ENCODE data around the gene SLC35C1. TPM values are rescaled to one million over a fixed set of nuclear protein-coding genes. Genes with fewer than 3 reads are reported as not detected.

Gene SLC35C1
- total RNA-seq, 5 donors from 2014 or later (not counting 1 experiment from before 2014, with no cell fraction given) = 8.3 to 27.0 (median 23.9) TPM

GRCh38 chr11:45812581-45813548 lies 7.9 kb downstream of the SLC35C1 start:
- POLR2A ChIA-PET = no interaction called here
- Mint-ChIP-seq H3K9me3 (no peaks in the 10 kb centered on the region), H3K27ac (peak overlapping the region in 1 of 2 donors; percentile 31), H3K4me3 (no peak overlapping the region), H3K27me3 (no peaks in the 10 kb centered on the region), H3K36me3 (peaks cover 12% of the 10 kb centered on the region), H3K4me1 (peaks cover 23 to 28% (median 27%) of the 10 kb centered on the region in 3 donors)
- Histone ChIP-seq H3K4me3 (ENCODE audit: control insufficient read depth in 1 of 2, extremely low read depth in 1 of 2, low read length in 1 of 2) (no peak overlapping the region), H3K36me3 (ENCODE audit: control insufficient read depth in 2 of 2, extremely low read depth in 1 of 2, insufficient read depth in 1 of 2, low read length in 1 of 2) (peaks cover 13 to 31% of the 10 kb centered on the region in 2 donors), H3K4me1 (ENCODE audit: control insufficient read depth in 1 of 2, extremely low read depth in 1 of 2, insufficient read depth in 2 of 2, low read length in 2 of 2) (peaks cover 0 to 25% of the 10 kb centered on the region in 2 experiments), H3K27ac (ENCODE audit: low read length) (no peak overlapping the region), H3K27me3 (replicated peaks in 1 of 2; ENCODE audit: control insufficient read depth in 2 of 2, extremely low read depth in 1 of 2, insufficient read depth in 2 of 2, low read length in 1 of 2) (no peaks in the 10 kb centered on the region), H3K9me3 (no peaks in the 10 kb centered on the region)
- 70% methylated on average over 2 of the region's 7 CpGs for WGBS (ENCODE audit: insufficient coverage)
- DNase-seq (no peak), ATAC-seq (replicated peaks in 1 of 4) (no peak)
- CTCF ChIA-PET = interaction anchor here (0.6 to 0.7 kb wide), 2 partner anchors 150 to 154 kb away, joined by 3 to 6 read pairs; no protein-coding TSS in a partner anchor

- CTCF ChIA-PET = interaction anchor here in 1 of 2 donors (0.7 kb wide), 1 partner anchor 15 kb away, joined by 3 read pairs; no protein-coding TSS in a partner anchor
- DNase-seq (no peak), ATAC-seq (replicated peaks in 1 of 4) (no peak)
- Mint-ChIP-seq H3K27me3 (no peaks in the 10 kb centered on the region), H3K4me1 (peaks cover 0 to 2% (median 0%) of the 10 kb centered on the region in 3 donors), H3K4me3 (no peak overlapping the region), H3K9me3 (no peaks in the 10 kb centered on the region), H3K36me3 (peaks cover 3% of the 10 kb centered on the region), H3K27ac (no peak overlapping the region)
- peaks cover 9 to 15% of the 10 kb centered on the region in 2 donors for H3K36me3 ChIP-seq (ENCODE audit: control insufficient read depth in 2 of 2, extremely low read depth in 1 of 2, insufficient read depth in 1 of 2, low read length in 1 of 2)
- 65% methylated on average over 2 of the region's 3 CpGs for WGBS (ENCODE audit: insufficient coverage)
- no peak overlapping the region for H3K4me3 ChIP-seq (ENCODE audit: control insufficient read depth in 1 of 2, extremely low read depth in 1 of 2, low read length in 1 of 2)
- no peaks in the 10 kb centered on the region for H3K27me3 ChIP-seq (replicated peaks in 1 of 2; ENCODE audit: control insufficient read depth in 2 of 2, extremely low read depth in 1 of 2, insufficient read depth in 2 of 2, low read length in 1 of 2)
- no peaks in the 10 kb centered on the region for H3K9me3 ChIP-seq
- no peak overlapping the region for H3K27ac ChIP-seq (ENCODE audit: low read length)
- H3K4me1 ChIP-seq (ENCODE audit: control insufficient read depth in 1 of 2, extremely low read depth in 1 of 2, insufficient read depth in 2 of 2, low read length in 2 of 2) = peaks cover 0 to 3% of the 10 kb centered on the region in 2 experiments
- POLR2A ChIA-PET = no interaction called here
Measured at GRCh38 chr11:45815747-45816146, 10.8 kb downstream of the SLC35C1 start.

GRCh38 chr11:45816614-45817013 lies 11.7 kb downstream of the SLC35C1 start:
- H3K4me3 ChIP-seq (ENCODE audit: control insufficient read depth in 1 of 2, extremely low read depth in 1 of 2, low read length in 1 of 2) = no peak overlapping the region
- ChIA-PET CTCF (interaction anchor here in 1 of 2 donors (0.7 kb wide), 1 partner anchor 16 kb away, joined by 3 read pairs; no protein-coding TSS in a partner anchor), POLR2A (interaction anchor here in 1 of 2 donors (0.6 kb wide), 1 partner anchor 32 kb away, joined by 4 read pairs; no protein-coding TSS in a partner anchor)
- Mint-ChIP-seq H3K27ac (no peak overlapping the region), H3K9me3 (no peaks in the 10 kb centered on the region), H3K4me1 (no peaks in the 10 kb centered on the region), H3K27me3 (no peaks in the 10 kb centered on the region), H3K4me3 (no peak overlapping the region), H3K36me3 (no peaks in the 10 kb centered on the region)
- peaks cover 0 to 3% of the 10 kb centered on the region in 2 experiments for H3K27me3 ChIP-seq (replicated peaks in 1 of 2; ENCODE audit: control insufficient read depth in 2 of 2, extremely low read depth in 1 of 2, insufficient read depth in 2 of 2, low read length in 1 of 2)
- no peak for ATAC-seq (replicated peaks in 1 of 4)
- WGBS (ENCODE audit: insufficient coverage) = 100% methylated on average over 2 of the region's 3 CpGs
- H3K9me3 ChIP-seq = no peaks in the 10 kb centered on the region
- DNase-seq = no peak
- peaks cover 0 to 3% of the 10 kb centered on the region in 2 experiments for H3K4me1 ChIP-seq (ENCODE audit: control insufficient read depth in 1 of 2, extremely low read depth in 1 of 2, insufficient read depth in 2 of 2, low read length in 2 of 2)
- no peak overlapping the region for H3K27ac ChIP-seq (ENCODE audit: low read length)
- H3K36me3 ChIP-seq (ENCODE audit: control insufficient read depth in 2 of 2, extremely low read depth in 1 of 2, insufficient read depth in 1 of 2, low read length in 1 of 2) = peaks cover 2 to 6% of the 10 kb centered on the region in 2 donors

- peaks cover 0 to 3% of the 10 kb centered on the region in 2 experiments for H3K4me1 ChIP-seq (ENCODE audit: control insufficient read depth in 1 of 2, extremely low read depth in 1 of 2, insufficient read depth in 2 of 2, low read length in 2 of 2)
- peaks cover 0 to under 1% of the 10 kb centered on the region in 2 donors for H3K36me3 ChIP-seq (ENCODE audit: control insufficient read depth in 2 of 2, extremely low read depth in 1 of 2, insufficient read depth in 1 of 2, low read length in 1 of 2)
- H3K4me3 ChIP-seq (ENCODE audit: control insufficient read depth in 1 of 2, extremely low read depth in 1 of 2, low read length in 1 of 2) = no peak overlapping the region
- H3K27ac ChIP-seq (ENCODE audit: low read length) = no peak overlapping the region
- no peaks in the 10 kb centered on the region for H3K4me1 Mint-ChIP-seq
- no peaks in the 10 kb centered on the region for H3K36me3 Mint-ChIP-seq
- ChIA-PET CTCF (no interaction called here), POLR2A (no interaction called here)
- no peak overlapping the region for H3K4me3 Mint-ChIP-seq
- peaks cover 0 to 3% of the 10 kb centered on the region in 2 experiments for H3K27me3 ChIP-seq (replicated peaks in 1 of 2; ENCODE audit: control insufficient read depth in 2 of 2, extremely low read depth in 1 of 2, insufficient read depth in 2 of 2, low read length in 1 of 2)
- H3K9me3 Mint-ChIP-seq = no peaks in the 10 kb centered on the region
- 91% methylated on average over 7 of the region's 7 CpGs for WGBS (ENCODE audit: insufficient coverage)
- ATAC-seq (replicated peaks in 1 of 4) = no peak
- no peaks in the 10 kb centered on the region for H3K27me3 Mint-ChIP-seq
- H3K9me3 ChIP-seq = no peaks in the 10 kb centered on the region
- no peak for DNase-seq
- H3K27ac Mint-ChIP-seq = no peak overlapping the region
Measured at GRCh38 chr11:45817191-45817590, 12.2 kb downstream of the SLC35C1 start.

- DNase-seq = no peak
- H3K27me3 Mint-ChIP-seq = no peaks in the 10 kb centered on the region
- ATAC-seq (replicated peaks in 1 of 4) = no peak
- Histone ChIP-seq H3K27ac (ENCODE audit: low read length) (no peak overlapping the region), H3K9me3 (no peaks in the 10 kb centered on the region), H3K4me3 (ENCODE audit: control insufficient read depth in 1 of 2, extremely low read depth in 1 of 2, low read length in 1 of 2) (no peak overlapping the region), H3K36me3 (ENCODE audit: control insufficient read depth in 2 of 2, extremely low read depth in 1 of 2, insufficient read depth in 1 of 2, low read length in 1 of 2) (no peaks in the 10 kb centered on the region), H3K27me3 (replicated peaks in 1 of 2; ENCODE audit: control insufficient read depth in 2 of 2, extremely low read depth in 1 of 2, insufficient read depth in 2 of 2, low read length in 1 of 2) (peaks cover 0 to 3% of the 10 kb centered on the region in 2 experiments), H3K4me1 (ENCODE audit: control insufficient read depth in 1 of 2, extremely low read depth in 1 of 2, insufficient read depth in 2 of 2, low read length in 2 of 2) (no peaks in the 10 kb centered on the region)
- H3K4me3 Mint-ChIP-seq = no peak overlapping the region
- H3K4me1 Mint-ChIP-seq = no peaks in the 10 kb centered on the region
- ChIA-PET CTCF (no interaction called here), POLR2A (no interaction called here)
- WGBS (ENCODE audit: insufficient coverage) = 93% methylated on average over 5 of the region's 6 CpGs
- H3K27ac Mint-ChIP-seq = no peak overlapping the region
- H3K36me3 Mint-ChIP-seq = no peaks in the 10 kb centered on the region
- no peaks in the 10 kb centered on the region for H3K9me3 Mint-ChIP-seq
Measured at GRCh38 chr11:45818961-45819605, 14.1 kb downstream of the SLC35C1 start.

- peaks cover 0 to 5% of the 10 kb centered on the region in 2 experiments for H3K27me3 ChIP-seq (replicated peaks in 1 of 2; ENCODE audit: control insufficient read depth in 2 of 2, extremely low read depth in 1 of 2, insufficient read depth in 2 of 2, low read length in 1 of 2)
- H3K27me3 Mint-ChIP-seq = peaks cover 0 to 3% of the 10 kb centered on the region in 2 donors
- DNase-seq (no peak), ATAC-seq (replicated peaks in 1 of 4) (no peak)
- H3K9me3 Mint-ChIP-seq = no peaks in the 10 kb centered on the region
- no peak overlapping the region for H3K4me3 Mint-ChIP-seq
- POLR2A ChIA-PET = interaction anchor here in 1 of 2 donors (0.6 kb wide), 1 partner anchor 112 kb away, joined by 6 read pairs; no protein-coding TSS in a partner anchor
- H3K9me3 ChIP-seq = no peaks in the 10 kb centered on the region
- no peak overlapping the region for H3K27ac Mint-ChIP-seq
- H3K4me1 Mint-ChIP-seq = no peaks in the 10 kb centered on the region
- H3K4me3 ChIP-seq (ENCODE audit: control insufficient read depth in 1 of 2, extremely low read depth in 1 of 2, low read length in 1 of 2) = no peak overlapping the region
- H3K4me1 ChIP-seq (ENCODE audit: control insufficient read depth in 1 of 2, extremely low read depth in 1 of 2, insufficient read depth in 2 of 2, low read length in 2 of 2) = no peaks in the 10 kb centered on the region
- H3K36me3 ChIP-seq (ENCODE audit: control insufficient read depth in 2 of 2, extremely low read depth in 1 of 2, insufficient read depth in 1 of 2, low read length in 1 of 2) = no peaks in the 10 kb centered on the region
- CTCF ChIA-PET = interaction anchor here in 1 of 2 donors (0.6 kb wide), 1 partner anchor 15 kb away, joined by 4 read pairs; no protein-coding TSS in a partner anchor
- no peaks in the 10 kb centered on the region for H3K36me3 Mint-ChIP-seq
- no peak overlapping the region for H3K27ac ChIP-seq (ENCODE audit: low read length)
- 90% methylated on average over 3 of the region's 5 CpGs for WGBS (ENCODE audit: insufficient coverage)
Measured at GRCh38 chr11:45820211-45820857, 15.4 kb downstream of the SLC35C1 start.

All from T-cell (primary cell).